Measurements from ENCODE around the gene HELB.
"Not testable (repeated sequence)": the region's sequence is repeated elsewhere in the genome, so short reads cannot be mapped to it uniquely, and the experiment has no call there.

The HELB gene

DNA sequence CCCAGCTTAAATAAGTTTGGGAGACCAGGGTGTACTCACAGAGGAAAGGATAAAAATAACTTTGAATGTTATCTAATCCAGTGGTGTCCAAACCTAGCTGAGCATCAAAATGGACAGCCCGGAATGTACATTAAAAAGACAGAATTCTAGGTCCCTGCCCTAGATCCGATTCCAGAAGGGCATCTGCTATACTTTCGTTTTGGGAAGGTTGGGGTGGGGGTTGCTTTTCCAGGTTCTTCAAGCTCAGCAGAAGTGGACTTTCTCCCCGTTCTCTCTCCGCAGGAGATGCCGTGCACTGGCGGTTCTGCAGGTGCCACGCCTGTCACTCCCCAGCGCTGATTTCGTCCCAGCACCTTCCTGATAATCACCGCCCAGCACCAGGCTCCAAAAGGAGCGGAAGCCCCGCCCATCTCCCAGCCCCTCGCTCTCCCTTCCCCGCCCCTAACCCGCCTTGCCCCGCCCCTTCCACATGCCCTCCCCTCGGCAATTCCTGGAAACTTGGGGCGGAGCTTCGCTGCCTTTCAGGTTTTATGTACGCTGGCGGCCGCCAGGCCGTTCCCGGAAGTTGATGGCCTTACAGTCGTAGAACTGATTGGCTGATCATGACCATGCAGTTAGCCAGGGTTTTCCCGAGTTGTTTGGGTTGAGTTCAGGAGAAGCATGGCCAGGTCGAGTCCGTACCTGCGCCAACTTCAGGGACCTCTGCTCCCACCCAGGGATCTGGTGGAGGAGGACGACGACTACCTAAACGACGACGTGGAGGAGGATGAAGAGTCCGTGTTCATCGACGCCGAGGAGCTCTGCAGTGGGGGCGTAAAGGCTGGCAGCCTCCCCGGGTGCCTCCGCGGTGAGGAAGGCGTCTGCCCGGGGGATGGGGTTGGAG lies at the start of gene HELB:
HELB (plus strand) TSS at position 550 of the 883 bp plus-strand sequence; CDS start at position 661, 111 bp downstream.
- peak; percentile 92 for DNase-seq

DNA sequence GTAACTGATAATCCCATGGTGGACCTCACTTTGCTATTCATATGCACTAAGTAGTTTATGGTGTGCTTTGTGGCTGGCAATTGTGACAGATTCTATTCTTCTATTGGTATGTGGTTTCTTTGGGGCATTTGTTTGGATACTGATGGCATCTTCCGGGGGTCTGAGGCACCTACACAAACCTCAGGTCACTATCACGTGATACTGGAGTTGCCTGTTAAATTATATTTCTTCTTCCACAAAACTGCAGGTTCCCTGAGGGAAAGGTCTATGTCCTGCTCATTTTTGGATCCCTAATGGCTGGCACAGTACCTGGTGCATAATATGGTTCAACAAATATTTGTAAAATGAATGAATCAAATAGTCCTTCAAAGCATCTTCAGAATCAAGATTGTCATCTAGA lies 49.5 kb upstream of the HELB start:
- DNase-seq, result no peak

DNA sequence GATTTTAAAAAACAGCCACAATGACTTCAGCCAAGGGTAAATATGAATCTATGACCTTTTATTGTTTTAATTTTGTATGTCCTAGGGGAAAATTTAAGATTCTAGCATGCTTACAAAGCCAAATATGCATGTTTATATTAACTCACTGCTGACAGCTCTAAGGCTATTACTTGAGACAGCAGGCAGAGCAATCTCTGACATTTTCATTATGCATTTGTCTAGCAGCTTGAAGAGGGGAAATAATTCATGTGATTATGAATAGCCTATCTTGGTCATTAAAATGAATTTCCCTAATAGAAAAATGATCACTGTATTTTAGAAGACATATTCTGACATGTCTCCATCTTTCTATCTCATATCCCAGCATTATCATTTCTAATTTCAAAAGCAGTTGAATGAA lies 46.6 kb upstream of the HELB start:
- no peak for DNase-seq

DNA sequence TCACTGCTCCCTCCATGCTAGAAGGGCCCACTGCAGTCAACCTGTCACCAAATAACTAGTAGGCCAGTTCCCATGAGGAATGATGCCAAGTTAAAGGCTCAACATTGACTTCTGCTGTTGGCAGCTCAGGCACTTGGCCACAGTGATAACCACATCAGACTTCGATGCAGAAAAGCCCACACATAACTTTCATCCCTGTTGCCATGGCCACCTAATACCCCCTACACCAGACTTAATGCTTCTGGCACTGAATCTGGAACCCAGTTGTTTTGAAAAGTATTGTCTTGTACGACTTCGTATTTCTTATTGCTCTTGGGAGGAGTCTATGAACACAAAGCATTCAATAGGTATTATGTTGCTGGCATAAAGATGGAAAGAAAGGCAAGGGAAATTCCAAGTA lies 44.3 kb upstream of the HELB start:
- no peak for DNase-seq

DNA sequence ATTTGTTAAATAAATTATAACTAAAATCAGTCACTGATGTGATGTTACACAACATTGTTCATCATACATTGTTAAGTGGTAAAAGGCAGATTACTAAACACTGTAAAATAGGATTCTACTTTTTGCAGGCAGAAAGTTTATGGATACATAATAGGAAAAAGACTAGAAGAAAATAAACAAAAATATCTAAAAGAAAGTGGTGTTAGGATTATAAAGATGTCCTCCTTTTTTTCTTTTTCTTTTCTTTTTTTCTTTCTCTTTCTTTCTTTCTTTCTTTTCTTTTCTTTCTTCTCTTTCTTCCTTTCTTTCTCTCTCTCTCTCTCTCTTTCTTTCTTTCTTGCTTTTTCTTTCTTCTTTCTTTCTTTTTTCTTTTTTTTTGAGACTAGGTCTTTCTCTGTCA lies 39.6 kb upstream of the HELB start:
- no peak for DNase-seq

DNA sequence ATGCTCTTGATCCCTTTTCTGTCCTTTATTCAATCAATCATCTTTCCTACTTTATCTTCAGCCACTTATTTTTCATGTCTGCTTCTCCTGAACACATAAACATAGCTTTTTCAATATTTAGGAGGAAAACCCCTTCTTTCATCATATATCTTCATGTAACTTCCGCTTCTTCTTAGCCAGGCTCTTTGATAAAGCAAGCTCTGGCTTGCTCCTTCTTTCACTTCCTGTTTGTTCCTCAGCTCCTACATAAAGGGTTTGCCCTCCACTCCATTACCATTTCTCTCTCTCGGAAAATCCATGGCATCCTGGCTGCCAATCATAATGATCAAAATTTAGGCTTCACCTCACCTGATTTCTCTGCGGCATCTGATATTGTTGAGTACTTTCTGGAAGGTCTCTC lies 33.7 kb upstream of the HELB start:
- DNase-seq, result no peak

DNA sequence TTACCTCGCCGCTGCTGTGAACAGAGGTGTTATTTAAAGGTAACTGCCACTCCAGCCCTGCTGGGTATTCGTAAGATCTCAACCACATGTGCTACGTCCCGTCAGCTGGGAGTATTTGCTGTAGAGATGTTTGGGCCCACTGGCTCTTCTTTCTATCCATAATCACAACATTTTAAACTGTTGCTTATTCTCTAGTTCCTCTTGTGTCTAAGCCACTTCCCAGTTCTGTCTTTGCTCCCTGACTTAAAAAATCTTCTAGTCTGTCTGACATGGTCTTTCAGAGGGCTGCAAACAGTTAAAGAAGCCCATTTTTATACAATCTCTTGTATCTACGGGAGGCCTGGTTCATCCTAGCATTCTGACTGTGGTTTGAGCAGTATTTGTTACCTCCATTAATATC lies 33.2 kb upstream of the HELB start:
- no peak for DNase-seq

DNA sequence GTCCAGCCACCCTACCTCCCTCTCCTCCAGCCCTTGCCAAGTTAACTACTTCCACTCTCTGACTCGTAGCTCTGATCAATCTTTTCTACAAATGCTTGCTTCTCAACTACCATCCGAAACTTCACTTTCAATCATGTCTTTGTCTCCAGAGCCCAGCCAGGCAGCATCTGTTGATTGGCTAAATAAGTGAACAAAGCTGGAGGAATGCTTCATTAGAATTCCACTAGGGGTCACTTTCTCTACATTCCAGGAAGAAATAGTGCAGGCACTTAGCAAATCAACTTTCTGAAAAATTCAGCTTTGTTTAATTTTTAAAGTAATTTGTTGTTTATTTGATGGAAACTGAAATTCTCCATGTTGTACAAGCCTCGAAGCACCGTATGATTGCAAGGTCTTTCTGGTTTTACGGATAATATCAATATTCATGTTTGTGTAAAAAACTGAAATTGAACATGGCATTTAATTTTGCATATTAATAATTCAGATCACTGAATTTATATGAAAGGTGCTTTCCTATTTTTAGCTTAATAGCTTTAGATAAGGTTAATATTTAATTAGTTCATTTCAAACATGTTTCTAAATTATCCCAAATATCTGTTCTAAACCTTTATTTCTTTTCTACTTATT lies 32.4 kb upstream of the HELB start:
- DNase-seq, result no peak

DNA sequence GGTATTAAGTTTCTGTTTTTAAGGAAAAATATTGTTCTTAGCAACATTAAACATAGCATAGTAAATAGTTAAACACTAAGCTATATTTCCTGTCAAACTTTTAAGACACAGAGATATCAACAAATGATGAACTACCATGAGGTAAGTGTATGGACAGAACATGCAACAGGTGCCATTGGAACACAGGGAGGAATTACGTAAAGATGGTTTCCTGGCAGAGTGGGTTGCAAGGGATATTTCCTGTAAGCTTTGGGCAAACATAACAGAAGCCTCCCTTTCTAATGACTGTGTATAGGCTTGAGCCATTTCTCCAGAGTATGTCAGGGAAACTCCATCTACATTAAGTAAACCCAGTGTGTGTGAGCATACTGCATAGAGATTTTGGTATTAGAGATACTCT lies 31.7 kb upstream of the HELB start:
- DNase-seq, result no peak

DNA sequence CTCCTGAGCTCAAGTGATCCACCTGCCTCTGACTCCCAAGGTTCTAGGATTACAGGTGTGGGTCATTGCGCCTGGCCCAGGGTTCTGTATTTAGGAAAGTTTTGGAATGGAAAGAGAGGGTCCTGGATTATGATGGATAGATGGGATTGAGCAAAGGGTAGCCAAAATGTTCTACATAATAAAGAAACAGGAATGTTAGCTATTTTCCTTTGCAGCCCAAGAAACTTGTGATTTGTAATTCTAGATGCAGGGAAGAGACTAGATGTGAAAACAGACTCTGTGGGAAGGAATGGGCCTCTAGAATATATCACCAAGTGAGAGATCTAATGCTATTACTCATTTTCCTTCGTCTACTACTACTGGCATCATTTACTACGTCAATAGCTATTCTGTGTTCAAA lies 29.6 kb upstream of the HELB start:
- DNase-seq, result no peak

DNA sequence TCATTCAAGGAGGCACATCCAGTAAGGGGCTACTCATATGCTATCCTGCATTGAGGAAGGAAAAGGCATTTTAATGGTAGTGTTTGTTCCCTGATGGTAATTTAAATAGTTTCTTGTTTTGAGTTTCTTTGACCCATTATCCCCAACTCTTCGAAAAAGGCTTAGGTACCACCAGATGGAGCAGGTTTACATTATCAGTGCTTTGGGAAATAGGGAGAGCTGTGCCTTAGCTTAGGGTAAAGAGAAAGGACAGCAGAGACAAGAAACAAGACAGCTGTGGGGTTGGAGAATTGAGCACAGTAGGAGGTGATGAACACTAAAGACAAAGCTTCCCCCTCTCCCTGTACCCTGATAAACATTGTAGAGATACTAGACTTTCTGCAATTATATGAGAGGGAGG lies 29.1 kb upstream of the HELB start:
- DNase-seq, result no peak

DNA sequence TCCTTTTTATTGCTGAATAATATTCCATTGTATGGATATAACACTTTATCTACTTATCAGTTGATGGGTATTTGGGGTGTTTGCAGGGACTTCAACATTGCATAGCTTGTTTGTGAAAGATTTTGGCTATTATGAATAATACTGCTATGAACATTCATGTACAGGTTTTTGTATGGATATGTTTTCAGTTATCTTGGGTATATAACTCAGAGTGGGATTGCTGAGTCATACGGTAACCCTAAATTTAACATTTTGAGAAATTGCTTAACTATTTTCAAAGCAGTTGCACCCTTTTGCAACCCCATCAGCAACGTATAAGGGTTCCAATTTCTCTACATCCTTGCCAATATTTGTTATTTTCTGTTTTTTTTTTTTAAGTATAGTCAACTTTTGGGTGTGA lies 27.3 kb upstream of the HELB start:
- no peak for DNase-seq

DNA sequence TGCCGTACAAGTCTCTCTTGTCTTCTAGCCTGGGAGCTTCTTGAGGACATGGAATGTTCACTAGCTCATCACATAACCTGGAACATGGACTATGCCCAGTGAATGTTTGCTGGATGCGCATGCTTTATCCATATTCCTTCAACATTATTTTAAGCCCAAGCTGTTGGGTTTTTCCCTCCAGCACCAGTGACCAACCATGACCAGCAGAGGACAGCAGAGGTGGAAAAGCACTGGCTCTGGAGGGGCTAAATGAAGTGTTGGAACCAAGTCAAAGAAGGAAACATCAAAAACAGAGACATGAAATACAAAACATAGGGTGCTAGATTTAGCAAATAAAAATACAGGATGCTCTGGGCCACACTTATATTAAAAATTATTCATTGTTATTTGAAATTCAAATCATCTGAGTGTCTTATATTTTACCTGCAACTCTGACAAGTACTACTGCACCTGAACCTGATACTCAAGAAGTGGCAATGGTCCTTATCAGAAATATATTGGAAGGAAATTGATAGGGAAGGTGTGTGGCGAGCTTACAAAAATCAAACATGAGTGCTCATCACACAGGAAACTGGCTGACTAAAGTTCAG lies 23.1 kb upstream of the HELB start:
- DNase-seq, result no peak

DNA sequence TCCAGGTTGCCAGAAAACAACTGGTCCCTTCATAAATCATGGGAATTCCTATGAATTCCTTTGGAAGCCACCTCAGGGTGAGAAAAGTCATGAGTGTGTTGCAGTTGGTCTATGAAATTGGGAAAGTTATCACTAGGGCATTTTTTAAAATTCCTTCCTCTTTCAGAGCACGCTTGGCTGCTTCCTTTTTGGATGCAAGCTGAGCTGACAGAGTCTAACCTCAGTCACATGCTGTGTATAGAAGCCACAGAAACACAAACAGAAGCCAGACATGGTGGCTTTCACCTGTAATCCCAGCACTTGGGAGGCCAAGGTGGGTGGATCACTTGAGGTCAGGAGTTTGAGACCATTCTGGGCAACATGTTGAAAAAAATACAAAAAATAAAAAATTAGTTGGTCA lies 21.7 kb upstream of the HELB start:
- DNase-seq, result no peak

DNA sequence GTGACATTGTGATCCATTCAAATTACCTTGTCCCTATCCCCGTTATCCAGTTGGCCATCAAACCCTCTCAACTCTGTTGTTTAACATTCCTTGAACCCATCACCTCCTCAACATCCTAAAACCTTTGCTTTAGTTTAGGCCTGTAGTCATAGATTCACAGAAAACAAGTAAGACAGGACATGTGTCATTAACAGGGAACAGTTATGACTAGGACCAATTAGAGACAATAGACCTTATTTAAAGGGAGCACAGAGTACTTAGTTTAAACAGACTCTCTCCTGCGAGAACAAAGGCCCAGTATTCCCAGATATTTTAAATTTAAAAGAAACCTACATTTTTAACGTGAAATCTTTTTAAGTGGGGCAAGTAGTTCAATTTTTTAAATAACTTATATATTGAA lies 20.0 kb upstream of the HELB start:
- no peak for DNase-seq

DNA sequence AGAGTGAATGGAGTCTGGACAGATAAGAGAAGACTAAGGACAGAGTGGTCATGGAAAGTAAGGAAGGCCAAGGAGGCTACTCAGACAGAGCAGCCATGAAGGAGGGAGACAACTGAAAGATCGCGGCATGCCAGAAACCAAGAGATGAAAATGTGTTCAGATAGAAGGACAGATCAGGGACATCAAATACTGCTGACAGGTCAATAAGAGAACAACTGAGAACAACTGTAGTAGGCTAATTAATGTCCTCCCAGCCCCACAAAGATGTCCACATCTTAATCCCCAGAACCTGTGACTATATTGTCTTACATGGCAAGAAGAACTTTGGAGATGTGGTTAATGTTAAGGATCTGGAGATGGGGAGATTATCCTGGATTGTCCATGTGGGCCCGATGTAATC lies 15.0 kb upstream of the HELB start:
- DNase-seq, result no peak

DNA sequence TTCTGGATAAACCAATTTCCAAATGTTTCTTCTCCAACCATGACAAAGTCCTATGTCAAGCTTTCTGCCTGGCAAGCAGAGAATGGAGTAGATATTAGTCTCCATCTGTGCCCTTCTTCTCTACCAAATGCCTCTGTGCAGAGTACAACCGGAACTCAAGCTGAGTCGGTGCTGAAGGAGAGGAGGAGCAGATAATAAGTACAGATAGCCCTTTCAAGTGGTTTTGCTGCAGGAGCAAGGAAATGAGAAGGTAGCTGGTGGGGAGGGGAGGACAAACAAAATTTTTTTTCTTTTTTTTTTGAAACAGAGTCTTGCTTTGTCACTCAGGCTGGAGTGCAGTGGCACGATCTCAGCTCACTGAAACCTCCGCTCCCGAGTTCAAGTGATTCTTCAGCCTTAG lies 14.2 kb upstream of the HELB start:
- no peak for DNase-seq

DNA sequence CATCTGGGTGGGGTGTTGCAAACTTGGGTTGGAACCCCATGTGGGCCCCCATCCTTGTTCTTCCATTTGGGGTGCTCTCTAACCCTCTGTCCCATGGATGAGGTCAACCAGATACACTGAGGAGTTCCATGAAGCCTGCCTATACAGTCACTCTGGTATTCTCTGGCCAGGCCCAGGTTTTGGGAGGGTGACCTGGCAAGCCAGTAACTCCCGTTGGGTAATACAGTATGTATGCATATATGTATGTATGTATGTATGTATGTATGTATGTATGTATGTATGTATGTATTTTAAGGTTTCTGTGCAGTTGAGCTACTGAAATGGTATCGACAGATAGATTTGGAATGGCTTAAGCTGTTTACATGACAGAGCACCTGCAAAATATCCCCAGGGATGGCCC lies 12.8 kb upstream of the HELB start:
- DNase-seq, result no peak

DNA sequence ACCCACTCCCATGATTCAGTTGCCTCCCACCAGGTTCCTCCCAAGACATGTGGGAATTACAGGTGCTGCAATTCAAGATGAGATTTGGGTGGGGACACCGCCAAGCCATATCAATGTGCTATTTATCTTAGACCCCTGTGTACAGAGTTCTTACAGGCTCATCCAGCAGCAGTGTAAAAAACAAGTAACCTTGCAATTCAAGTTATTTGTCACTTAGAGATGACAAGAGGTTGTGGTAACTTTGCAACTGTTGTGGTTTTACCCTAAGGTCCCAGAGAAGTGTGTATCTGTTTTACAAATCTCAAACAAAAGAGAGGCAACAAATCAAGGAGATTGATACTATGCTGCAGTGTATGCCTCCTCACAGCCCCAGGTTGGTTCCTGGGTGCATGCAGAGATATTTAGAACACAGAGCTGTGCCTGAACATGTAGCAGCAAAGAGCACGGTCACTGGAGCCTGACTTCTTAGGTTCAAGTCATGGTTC lies 11.5 kb upstream of the HELB start:
- no peak for DNase-seq

DNA sequence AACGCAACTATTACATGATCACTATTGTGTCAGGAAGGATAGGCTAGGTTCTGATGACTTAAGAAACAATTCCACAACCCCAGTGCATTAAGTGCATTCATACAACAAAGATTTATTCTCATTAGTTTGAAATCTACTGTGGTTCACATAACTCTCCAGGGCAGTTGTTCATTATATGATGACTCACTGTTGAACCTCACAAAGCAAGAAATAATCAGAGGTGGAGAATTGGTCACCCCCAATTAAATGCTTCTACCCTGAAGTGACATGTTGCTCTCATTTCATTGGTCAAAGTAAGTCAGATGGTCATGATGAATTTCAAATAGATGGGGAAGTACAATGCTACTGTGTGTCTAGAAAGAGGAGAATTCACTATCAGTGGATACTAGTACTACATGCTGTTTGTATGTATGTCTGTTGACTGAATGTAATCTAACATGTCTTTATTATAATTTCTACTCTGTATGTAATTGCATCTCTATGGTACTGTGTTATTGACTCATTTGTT lies 6.1 kb upstream of the HELB start:
- DNase-seq, result no peak

DNA sequence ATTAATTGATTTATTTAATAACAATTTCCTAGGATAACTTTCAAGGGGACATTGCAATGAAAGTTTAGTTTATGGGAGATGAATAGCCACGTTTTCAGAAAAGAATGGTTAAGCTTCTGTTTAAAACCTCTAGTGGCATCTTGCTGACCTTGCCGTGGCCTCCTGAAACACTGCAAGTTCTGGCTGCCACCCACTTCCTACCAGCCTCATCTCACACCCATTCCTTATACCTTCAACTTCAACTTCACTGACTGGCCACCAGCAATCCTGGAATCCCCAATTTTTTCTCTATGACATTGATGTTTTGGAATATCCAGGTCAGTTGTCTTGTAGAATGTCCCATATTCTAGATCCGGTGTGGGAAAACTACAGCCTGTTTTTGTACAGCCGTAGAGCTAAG lies 5.2 kb upstream of the HELB start:
- DNase-seq, result no peak

DNA sequence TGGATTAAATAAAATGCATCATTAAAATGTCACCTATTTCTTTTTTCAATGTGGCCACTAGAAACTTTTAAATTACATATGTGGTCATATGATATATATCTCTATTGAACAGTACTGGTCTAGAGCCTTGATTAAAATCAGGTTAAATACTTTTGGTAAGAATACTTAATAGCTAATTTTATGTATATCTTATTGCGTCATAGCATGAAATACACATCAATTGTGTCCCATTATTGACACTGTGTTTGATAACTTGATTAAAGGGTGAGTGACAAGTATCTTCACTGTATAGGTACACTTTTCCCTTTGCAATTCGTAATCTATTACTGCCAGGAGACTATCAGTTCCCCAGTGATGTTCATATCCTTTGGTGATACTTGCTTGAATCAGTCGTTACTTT lies 4.4 kb upstream of the HELB start:
- DNase-seq, result no peak

DNA sequence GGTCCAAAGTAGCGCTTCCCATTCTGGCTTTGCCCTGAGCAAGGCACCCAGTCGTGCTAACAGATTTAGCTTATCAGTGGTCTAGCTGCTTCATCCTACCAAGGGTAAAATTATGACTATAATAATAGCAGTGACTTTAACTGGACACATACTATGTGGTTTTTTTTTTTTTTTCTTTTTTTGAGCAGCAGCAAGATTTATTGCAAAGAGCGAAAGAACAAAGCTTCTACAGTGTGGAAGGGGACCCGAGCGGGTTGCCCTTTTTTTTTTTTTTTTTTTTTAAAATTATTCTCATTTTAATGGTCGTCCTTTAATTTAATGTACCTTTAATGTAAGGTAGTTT lies 505 bp downstream of the HELB start:
- DNase-seq, result no peak

DNA sequence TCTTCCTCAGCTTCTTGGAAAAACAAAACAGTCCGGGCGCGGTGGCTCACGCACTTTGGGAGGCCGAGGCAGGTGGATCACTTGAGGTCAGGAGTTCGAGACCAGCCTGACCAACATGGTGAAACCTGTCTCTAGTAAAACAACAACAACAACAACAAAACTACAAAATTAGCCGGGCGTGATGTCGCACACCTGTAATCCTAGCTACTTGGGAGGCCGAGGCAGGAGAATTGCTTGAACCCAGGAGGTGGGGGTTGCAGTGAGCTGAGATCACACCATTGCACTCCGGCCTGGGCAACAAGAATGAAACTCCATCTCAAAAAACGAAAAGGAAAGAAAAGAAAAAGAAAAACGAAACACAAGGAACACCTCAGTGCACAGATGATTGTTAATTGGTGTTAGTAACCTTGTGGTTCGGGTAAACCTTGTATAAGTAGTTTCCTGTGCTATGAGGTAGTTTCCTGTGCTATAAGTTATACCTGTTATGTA lies 1.1 kb downstream of the HELB start:
- not testable (repeated sequence) for DNase-seq

Measured in SHP77 treated with DMSO at 0.1 percent for 48 hours (cell line).